Liver (tissue), 3 donors: ENCODE data around the gene DENND4C.

Source experiments
- ATF3 ChIP-seq: IDR thresholded peaks from 2 replicates; pipeline ENCODE4 v1.6.1; 2016; ENCODE audit warnings: antibody characterized with exemption
- CTCF ChIP-seq: fragments of 150-350 bp; IDR thresholded peaks from 2 replicates; pipeline ENCODE4 v1.5.1; 2017; ENCODE audit warnings: improper control_type of control experiment, low read depth, low read length; ENCODE audit not compliant: missing input control
- HNF4G ChIP-seq: IDR thresholded peaks from 2 replicates; pipeline ENCODE4 v1.6.1; 2016; ENCODE audit warnings: antibody characterized with exemption
- MAX ChIP-seq: IDR thresholded peaks from 2 replicates; pipeline ENCODE4 v1.6.1; 2016; ENCODE audit warnings: antibody characterized with exemption
- RAD21 ChIP-seq, 2 donors: IDR thresholded peaks; 2 replicates each; pipeline ENCODE4 v1.6.1; 2016; ENCODE audit warnings: antibody characterized with exemption in 2 of 2, mild to moderate bottlenecking in 2 of 2
- REST ChIP-seq: IDR thresholded peaks from 2 replicates; pipeline ENCODE4 v1.6.1; 2016; ENCODE audit warnings: antibody characterized with exemption, mild to moderate bottlenecking
- RXRA ChIP-seq, 2 donors: IDR thresholded peaks; 2 replicates each; pipeline ENCODE4 v1.6.1; 2017 to 2018; ENCODE audit warnings: antibody characterized with exemption in 2 of 2, mild to moderate bottlenecking in 1 of 2
- TAF1 ChIP-seq: conservative IDR thresholded peaks from 2 replicates; pipeline ENCODE4 v1.6.1; 2016; ENCODE audit warnings: antibody characterized with exemption, mild to moderate bottlenecking
- donor health status: healthy.
- donor health status: healthy.

- TF ChIP-seq CTCF: no peak
- no peak for TF ChIP-seq RXRA (IDR thresholded peaks at IDR 0.05)
- no peak for TF ChIP-seq TAF1
- no peak for TF ChIP-seq ATF3
- no peak for TF ChIP-seq RAD21 (IDR thresholded peaks at IDR 0.05)
- no peak for TF ChIP-seq MAX
- no peak for TF ChIP-seq HNF4G
- TF ChIP-seq REST: no peak
These were observed 57.6 kb downstream of the DENND4C start for GRCh38 chr9:19288081-19288480.
